CD8-positive, alpha-beta memory T cell (primary cell): Measurements from ENCODE around the gene SEC24A. TPM values are rescaled to one million over a fixed set of nuclear protein-coding genes. Genes with fewer than 3 reads are reported as not detected.
"Not testable (repeated sequence)": the region's sequence is repeated elsewhere in the genome, so short reads cannot be mapped to it uniquely, and the experiment has no call there.

ENCODE experiments used
- CTCF ChIA-PET: fragments of 350-600 bp; sonication (Branson Sonifier 250); formaldehyde crosslinking; loops from one replicate; lab custom pipeline; 2021; ENCODE audit warnings: antibody characterized with exemption; lab: Charles Lee
- POLR2A ChIA-PET: fragments of 350-600 bp; sonication (Branson Sonifier 250); formaldehyde crosslinking; loops from one replicate; lab custom pipeline; 2021; ENCODE audit warnings: antibody characterized with exemption; lab: Charles Lee
- DNase-seq, 5 donors: peaks; one replicate each; pipeline versions ENCODE4 v3.0.0 to v3.0.0-alpha.2; 2020 to 2022; ENCODE audit warnings: mixed read lengths in 1 of 5
- H3K27ac ChIP-seq: one replicate; pipeline ENCODE4 v1.7.0; 2013; ENCODE audit warnings: low read depth, mild to moderate bottlenecking, low read length, moderate library complexity
- H3K27me3 ChIP-seq: 2 replicates; pipeline ENCODE4 v1.7.0; 2013; ENCODE audit warnings: low read length, mild to moderate bottlenecking; ENCODE audit not compliant: insufficient read depth, poor library complexity, severe bottlenecking
- H3K36me3 ChIP-seq: 2 replicates; pipeline ENCODE4 v1.7.0; 2013; ENCODE audit warnings: mild to moderate bottlenecking, low read length, moderate library complexity; ENCODE audit not compliant: insufficient read depth
- H3K4me1 ChIP-seq: 2 replicates; pipeline ENCODE4 v1.7.0; 2013; ENCODE audit warnings: mild to moderate bottlenecking, low read length, moderate library complexity; ENCODE audit not compliant: insufficient read depth
- H3K4me3 ChIP-seq: 2 replicates; pipeline ENCODE4 v1.7.0; 2013; ENCODE audit warnings: mild to moderate bottlenecking, low read length
- H3K9me3 ChIP-seq: 2 replicates; pipeline ENCODE4 v1.7.0; 2013; ENCODE audit warnings: mild to moderate bottlenecking, low read length
- H3K27ac Mint-ChIP-seq, 8 donors: one replicate each; pipeline ENCODE4 v1.8.0; 2020 to 2021; ENCODE audit warnings: mixed read lengths in 8 of 8, mild to moderate bottlenecking in 6 of 8, inconsistent platforms in 3 of 8, moderate library complexity in 3 of 8
- H3K27me3 Mint-ChIP-seq, 2 donors: one replicate each; pipeline ENCODE4 v1.8.0; 2020 to 2021; ENCODE audit warnings: mixed read lengths in 2 of 2, mild to moderate bottlenecking in 1 of 2, moderate library complexity in 1 of 2
- H3K36me3 Mint-ChIP-seq, 3 donors: one replicate each; pipeline ENCODE4 v1.8.0; 2020 to 2021; ENCODE audit warnings: mixed read lengths in 3 of 3, inconsistent platforms in 1 of 3, mild to moderate bottlenecking in 1 of 3
- H3K4me1 Mint-ChIP-seq, 3 donors: one replicate each; pipeline ENCODE4 v1.8.0; 2020 to 2021; ENCODE audit warnings: mixed read lengths in 3 of 3, inconsistent platforms in 1 of 3, mild to moderate bottlenecking in 1 of 3
- H3K4me3 Mint-ChIP-seq, 7 donors: one replicate each; pipeline ENCODE4 v1.8.0; 2020 to 2021; ENCODE audit warnings: mixed read lengths in 7 of 7, mild to moderate bottlenecking in 6 of 7, moderate library complexity in 4 of 7, inconsistent platforms in 2 of 7
- H3K9me3 Mint-ChIP-seq, 5 donors: one replicate each; pipeline ENCODE4 v1.8.0; 2020 to 2022; ENCODE audit warnings: mixed read lengths in 5 of 5, mild to moderate bottlenecking in 3 of 5, moderate library complexity in 2 of 5, inconsistent platforms in 1 of 5
- polyA plus RNA-seq: library from polyadenylated mRNA; unstranded; fragments of 300-500 nt; fragmentation: Illumina TruSeq; gene quantifications from one replicate; pipeline ENCODE4 v1.2.3, GENCODE V29; 2021
- total RNA-seq, 2 experiments: library from RNA; stranded (reverse); gene quantifications; one replicate each; pipeline ENCODE4 v1.2.3, GENCODE V29; 2021

Gene SEC24A
- total and polyA plus RNA-seq, 3 experiments from 2014 or later, result 8.1 to 21.2 (median 18.8) TPM

GRCh38 chr5:134634227-134634626, 14.4 kb upstream of the SEC24A start:
- ChIA-PET CTCF (interaction anchor here (1.5 kb wide), 1 partner anchor 12 kb away, joined by 5 read pairs; no protein-coding TSS in a partner anchor), POLR2A (interaction anchor here (1.0 kb wide), 1 partner anchor 14 kb away, joined by 6 read pairs; the partner anchor contains the start of gene SEC24A)
- peak overlapping the region in 3 of 7 donors; percentile 15 to 59 (median 56) for H3K4me3 Mint-ChIP-seq
- no peaks in the 10 kb centered on the region for H3K36me3 ChIP-seq
- DNase-seq, result no peak
- no peaks in the 10 kb centered on the region for H3K9me3 ChIP-seq
- H3K9me3 Mint-ChIP-seq, result no peaks in the 10 kb centered on the region
- H3K27me3 ChIP-seq, result no peaks in the 10 kb centered on the region
- no peak overlapping the region for H3K4me3 ChIP-seq
- peaks cover 15 to 25% (median 18%) of the 10 kb centered on the region in 3 donors for H3K4me1 Mint-ChIP-seq
- no peaks in the 10 kb centered on the region for H3K27me3 Mint-ChIP-seq
- H3K27ac Mint-ChIP-seq, result peak overlapping the region in 1 of 8 donors; percentile 25
- peaks cover 0 to 9% (median 0%) of the 10 kb centered on the region in 3 donors for H3K36me3 Mint-ChIP-seq
- H3K27ac ChIP-seq, result no peak overlapping the region
- peaks cover 10% of the 10 kb centered on the region for H3K4me1 ChIP-seq

GRCh38 chr5:134635366-134635765, 13.2 kb upstream of the SEC24A start:
- H3K27me3 ChIP-seq, POLR2A ChIA-PET, H3K4me1 ChIP-seq, H3K36me3 Mint-ChIP-seq, H3K36me3 ChIP-seq, H3K27ac ChIP-seq, DNase-seq, H3K9me3 ChIP-seq, H3K9me3 Mint-ChIP-seq, H3K27me3 Mint-ChIP-seq, H3K4me3 ChIP-seq: not testable (repeated sequence)
- Mint-ChIP-seq H3K4me3 (peak overlapping the region in 3 of 7 donors; percentile 6 to 73 (median 55)), H3K4me1 (peaks cover 15 to 19% (median 16%) of the 10 kb centered on the region in 3 donors), H3K27ac (peak overlapping the region in 2 of 8 donors; percentile 25 to 78)
- CTCF ChIA-PET, result interaction anchor here (1.4 kb wide), 1 partner anchor 28 kb away, joined by 3 read pairs; no protein-coding TSS in a partner anchor

GRCh38 chr5:134637116-134637721, 11.4 kb upstream of the SEC24A start:
- Mint-ChIP-seq H3K4me3 (no peak overlapping the region), H3K9me3 (no peaks in the 10 kb centered on the region), H3K27ac (peak overlapping the region in 1 of 8 donors; percentile 68), H3K27me3 (peaks cover 0 to 2% of the 10 kb centered on the region in 2 donors), H3K4me1 (peaks cover 5 to 7% (median 5%) of the 10 kb centered on the region in 3 donors), H3K36me3 (peaks cover 0 to 4% (median 0%) of the 10 kb centered on the region in 3 donors)
- ChIA-PET POLR2A (no interaction called here), CTCF (no interaction called here)
- H3K27ac ChIP-seq, result no peak overlapping the region
- H3K9me3 ChIP-seq, result no peaks in the 10 kb centered on the region
- H3K36me3 ChIP-seq, result no peaks in the 10 kb centered on the region
- no peaks in the 10 kb centered on the region for H3K4me1 ChIP-seq
- no peaks in the 10 kb centered on the region for H3K27me3 ChIP-seq
- H3K4me3 ChIP-seq, result no peak overlapping the region
- DNase-seq, result no peak

- H3K36me3 ChIP-seq, result no peaks in the 10 kb centered on the region
- H3K4me1 ChIP-seq, result no peaks in the 10 kb centered on the region
- H3K27me3 ChIP-seq, result no peaks in the 10 kb centered on the region
- Mint-ChIP-seq H3K27ac (peak overlapping the region in 1 of 8 donors; percentile 33), H3K36me3 (no peaks in the 10 kb centered on the region), H3K4me3 (no peak overlapping the region), H3K9me3 (no peaks in the 10 kb centered on the region), H3K27me3 (peaks cover 0 to 2% of the 10 kb centered on the region in 2 donors), H3K4me1 (peaks cover 0 to 5% (median 1%) of the 10 kb centered on the region in 3 donors)
- POLR2A ChIA-PET, result no interaction called here
- no peak overlapping the region for H3K27ac ChIP-seq
- DNase-seq, result no peak
- H3K9me3 ChIP-seq, result no peaks in the 10 kb centered on the region
- CTCF ChIA-PET, result no interaction called here
- no peak overlapping the region for H3K4me3 ChIP-seq
Measured at GRCh38 chr5:134638760-134639201, 9.8 kb upstream of the SEC24A start.

GRCh38 chr5:134642931-134643530, 5.6 kb upstream of the SEC24A start:
- peaks cover 0 to 2% of the 10 kb centered on the region in 2 donors for H3K27me3 Mint-ChIP-seq
- H3K27ac Mint-ChIP-seq, result peak overlapping the region in 3 of 8 donors; percentile 32 to 64 (median 50)
- H3K36me3 Mint-ChIP-seq, result peaks cover 0 to under 1% (median 0%) of the 10 kb centered on the region in 3 donors
- peak overlapping the region in 1 of 7 donors; percentile 74 for H3K4me3 Mint-ChIP-seq
- POLR2A ChIA-PET, result interaction anchor here (0.6 kb wide), 2 partner anchors 422 to 1707 kb away, joined by 4 read pairs; no protein-coding TSS in a partner anchor
- no peaks in the 10 kb centered on the region for H3K27me3 ChIP-seq
- DNase-seq, result no peak
- no peaks in the 10 kb centered on the region for H3K9me3 ChIP-seq
- H3K4me1 Mint-ChIP-seq, result peaks cover 6 to 7% (median 7%) of the 10 kb centered on the region in 3 donors
- H3K27ac ChIP-seq, result no peak overlapping the region
- no peaks in the 10 kb centered on the region for H3K36me3 ChIP-seq
- CTCF ChIA-PET, result interaction anchor here (0.7 kb wide), 1 partner anchor 95 kb away, joined by 3 read pairs; the partner anchor contains the start of gene CAMLG
- no peak overlapping the region for H3K4me3 ChIP-seq
- H3K4me1 ChIP-seq, result no peaks in the 10 kb centered on the region
- no peaks in the 10 kb centered on the region for H3K9me3 Mint-ChIP-seq

GRCh38 chr5:134647750-134648424, 698 bp upstream of the SEC24A start:
- H3K9me3 Mint-ChIP-seq, result no peaks in the 10 kb centered on the region
- H3K4me3 Mint-ChIP-seq, result peak overlapping the region; percentile 89 to 98 (median 95)
- H3K27ac Mint-ChIP-seq, result peak overlapping the region; percentile 96 to 100 (median 98)
- H3K27me3 Mint-ChIP-seq, result no peaks in the 10 kb centered on the region
- peak in 4 of 5 donors; percentile 17 to 59 (median 32) for DNase-seq
- Histone ChIP-seq H3K4me3 (peak overlapping the region; percentile 71), H3K9me3 (no peaks in the 10 kb centered on the region), H3K27me3 (no peaks in the 10 kb centered on the region), H3K36me3 (no peaks in the 10 kb centered on the region), H3K4me1 (peaks cover 10% of the 10 kb centered on the region), H3K27ac (peak overlapping the region; percentile 93)
- H3K4me1 Mint-ChIP-seq, result peaks cover 23 to 38% (median 37%) of the 10 kb centered on the region in 3 donors
- POLR2A ChIA-PET, result interaction anchor here (0.6 to 1.2 kb wide), 5 partner anchors 12 to 280 kb away, joined by 4 to 6 read pairs (median 5); partner anchors contain the start of gene UBE2B
- CTCF ChIA-PET, result interaction anchor here (0.8 to 1.3 kb wide), 3 partner anchors 16 to 276 kb away, joined by 3 to 6 read pairs (median 3); partner anchors contain the start of genes CAMLG and UBE2B
- peaks cover 0 to 14% (median 0%) of the 10 kb centered on the region in 3 donors for H3K36me3 Mint-ChIP-seq

GRCh38 chr5:134649163-134649835, 714 bp downstream of the SEC24A start:
- Mint-ChIP-seq H3K9me3 (no peaks in the 10 kb centered on the region), H3K36me3 (peaks cover 0 to 14% (median 0%) of the 10 kb centered on the region in 3 donors), H3K4me1 (peaks cover 22 to 38% (median 38%) of the 10 kb centered on the region in 3 donors), H3K4me3 (peak overlapping the region; percentile 89 to 98 (median 95)), H3K27me3 (no peaks in the 10 kb centered on the region), H3K27ac (peak overlapping the region; percentile 96 to 100 (median 98))
- H3K4me3 ChIP-seq, result peak overlapping the region; percentile 71
- DNase-seq, result peak in 3 of 5 donors; percentile 1 to 16 (median 7)
- no peaks in the 10 kb centered on the region for H3K9me3 ChIP-seq
- H3K27me3 ChIP-seq, result no peaks in the 10 kb centered on the region
- H3K4me1 ChIP-seq, result peaks cover 10% of the 10 kb centered on the region
- ChIA-PET CTCF (no interaction called here), POLR2A (interaction anchor here (1.0 to 1.2 kb wide), 3 partner anchors 15 to 681 kb away, joined by 3 to 6 read pairs (median 5); partner anchors contain the start of genes C5orf15 and UBE2B)
- peak overlapping the region; percentile 93 for H3K27ac ChIP-seq
- no peaks in the 10 kb centered on the region for H3K36me3 ChIP-seq
